Measurements from ENCODE around the gene CES2.

Gene CES2

DNA sequence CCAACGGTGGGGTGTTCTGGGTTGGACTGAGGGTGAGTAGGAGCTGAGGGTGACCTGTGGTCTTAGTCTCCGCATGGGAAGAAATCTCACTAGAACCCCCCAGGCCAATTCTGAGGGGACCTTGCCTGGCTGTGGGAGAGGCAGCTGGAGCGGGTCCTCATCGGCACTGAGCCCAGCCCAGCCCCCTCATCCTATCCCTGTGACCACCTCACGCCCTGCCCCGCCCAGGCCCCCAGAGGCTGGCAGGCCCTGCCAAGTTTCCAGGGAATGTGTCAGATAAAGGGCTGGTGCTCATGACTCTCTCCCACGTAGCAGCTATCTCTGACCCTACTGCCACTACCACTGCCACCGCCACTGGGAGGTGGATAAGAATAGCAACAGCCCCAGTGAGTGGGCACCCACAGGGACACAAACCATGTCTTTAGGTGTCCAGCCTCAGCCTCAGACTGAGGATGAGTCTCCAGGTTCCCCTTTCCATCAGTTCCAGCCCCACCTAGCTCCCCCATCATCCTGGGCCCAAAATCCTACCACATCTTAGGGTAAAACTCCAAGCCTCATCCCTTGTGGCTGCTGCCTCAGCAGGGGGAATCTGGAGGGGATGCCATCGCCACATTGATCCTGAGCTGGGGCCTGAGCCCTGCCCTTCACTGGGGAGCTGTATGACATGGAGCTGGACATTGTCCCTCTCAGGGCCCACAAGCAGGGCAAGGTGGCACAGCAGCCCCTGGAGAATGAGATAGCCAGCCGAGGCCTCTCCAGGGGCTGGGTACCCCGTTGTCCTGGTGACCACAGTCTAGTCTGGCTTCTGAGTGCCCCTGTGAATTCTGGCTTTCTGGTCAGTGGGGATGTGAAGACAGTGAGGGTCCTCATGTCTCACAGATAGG, 31.5 kb upstream of the CES2 start:
- DNase-seq = no peak

DNA sequence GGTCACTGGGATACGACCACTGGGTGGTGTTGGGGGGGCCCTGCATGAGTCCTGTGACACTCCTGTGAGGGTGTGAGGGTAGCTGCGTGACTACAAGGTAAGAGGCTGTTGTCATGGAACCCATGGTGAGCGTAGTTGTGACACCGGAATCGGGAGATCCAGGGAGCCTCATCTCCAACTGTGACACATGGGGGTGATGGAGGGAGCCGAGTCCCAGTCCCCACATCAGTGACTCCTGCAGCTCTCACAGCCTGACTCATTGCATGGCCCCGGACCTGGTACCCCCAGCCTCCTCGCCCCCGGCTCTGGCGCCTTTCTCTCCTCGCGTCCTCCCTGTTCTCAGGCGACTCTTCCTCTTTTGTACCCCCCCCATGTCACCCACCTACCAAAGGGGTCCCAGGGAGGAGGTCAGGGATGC, 30.9 kb upstream of the CES2 start:
- DNase-seq = no peak

DNA sequence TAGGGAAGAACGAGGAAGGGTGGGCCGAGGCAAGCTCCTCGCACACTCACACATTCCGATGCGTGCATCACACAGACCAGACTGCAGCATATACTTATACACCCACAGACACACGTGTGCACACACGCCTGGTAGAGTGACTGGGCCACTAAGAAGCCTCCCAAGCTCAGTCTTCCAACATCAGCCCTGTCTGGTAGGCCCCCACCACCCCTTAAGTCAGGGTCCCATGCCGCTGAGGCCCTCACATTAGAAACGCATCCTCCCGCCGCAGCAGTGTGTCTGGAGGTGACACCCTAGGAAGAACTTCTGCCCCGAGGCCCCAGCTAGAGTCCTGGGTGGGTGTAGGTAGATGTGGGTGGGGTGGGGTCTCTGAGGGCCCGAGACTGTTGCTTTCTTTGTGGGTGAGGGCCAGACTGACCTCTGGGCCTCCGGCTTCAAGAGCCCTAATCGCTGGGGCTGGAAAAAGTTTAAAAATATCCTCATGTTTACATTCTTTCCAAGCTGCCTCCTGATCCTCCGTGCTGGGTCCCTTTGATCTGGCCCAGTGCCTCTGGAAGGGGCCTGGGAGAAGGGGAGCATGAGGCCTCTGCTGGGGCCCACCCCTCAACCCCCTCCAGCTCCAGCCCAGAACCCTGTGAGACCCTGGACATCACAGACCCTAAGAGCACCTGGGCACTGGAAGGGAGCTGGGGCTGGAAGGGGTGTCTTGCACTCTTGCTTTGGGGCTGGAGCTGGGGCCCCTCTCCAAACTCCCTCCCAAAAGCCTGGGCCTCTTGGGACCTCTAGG, 30.3 kb upstream of the CES2 start:
- no peak for DNase-seq

DNA sequence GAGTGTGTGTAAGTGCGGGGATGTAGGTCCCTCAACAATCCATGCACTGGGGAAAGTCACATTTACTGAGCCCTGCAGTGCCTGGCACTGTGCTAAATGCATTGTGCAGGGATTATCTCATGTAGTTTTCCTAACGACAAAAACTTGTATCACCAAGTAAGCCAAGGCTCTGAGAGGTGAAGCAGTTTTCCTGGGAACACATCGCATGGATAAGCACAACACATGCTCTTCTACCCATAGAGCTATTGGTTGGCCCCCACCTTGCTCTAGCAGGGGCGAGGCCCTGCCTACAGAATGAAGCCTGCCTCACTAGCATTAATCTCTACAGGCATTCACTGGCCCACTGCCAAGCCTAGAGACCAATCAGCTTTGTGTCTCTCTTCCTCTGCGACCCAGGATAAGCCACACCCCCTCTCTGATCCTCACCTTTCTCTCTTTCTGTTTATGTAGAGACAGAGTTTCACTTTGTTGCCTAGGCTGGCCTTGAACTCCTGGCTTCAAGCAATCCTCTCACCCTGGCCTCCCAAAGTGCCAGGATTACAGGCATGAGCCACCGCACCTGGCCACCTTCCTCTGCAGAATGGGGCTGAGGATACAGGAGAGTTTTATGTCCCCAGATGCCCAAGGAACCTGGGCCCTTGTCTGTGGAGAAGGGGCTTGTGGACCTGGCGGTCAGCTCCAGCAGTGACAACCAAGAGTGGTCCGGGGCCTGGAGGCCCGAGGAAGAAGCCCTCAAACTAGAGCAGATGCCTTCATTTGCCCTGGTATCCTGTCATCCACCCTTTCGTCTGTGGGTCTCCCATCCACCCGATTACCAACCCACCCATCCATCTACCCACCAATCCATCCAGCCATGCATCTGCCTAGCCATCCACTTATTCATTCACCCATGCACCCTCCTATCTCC, 29.4 kb upstream of the CES2 start:
- peak; percentile 84 for DNase-seq

DNA sequence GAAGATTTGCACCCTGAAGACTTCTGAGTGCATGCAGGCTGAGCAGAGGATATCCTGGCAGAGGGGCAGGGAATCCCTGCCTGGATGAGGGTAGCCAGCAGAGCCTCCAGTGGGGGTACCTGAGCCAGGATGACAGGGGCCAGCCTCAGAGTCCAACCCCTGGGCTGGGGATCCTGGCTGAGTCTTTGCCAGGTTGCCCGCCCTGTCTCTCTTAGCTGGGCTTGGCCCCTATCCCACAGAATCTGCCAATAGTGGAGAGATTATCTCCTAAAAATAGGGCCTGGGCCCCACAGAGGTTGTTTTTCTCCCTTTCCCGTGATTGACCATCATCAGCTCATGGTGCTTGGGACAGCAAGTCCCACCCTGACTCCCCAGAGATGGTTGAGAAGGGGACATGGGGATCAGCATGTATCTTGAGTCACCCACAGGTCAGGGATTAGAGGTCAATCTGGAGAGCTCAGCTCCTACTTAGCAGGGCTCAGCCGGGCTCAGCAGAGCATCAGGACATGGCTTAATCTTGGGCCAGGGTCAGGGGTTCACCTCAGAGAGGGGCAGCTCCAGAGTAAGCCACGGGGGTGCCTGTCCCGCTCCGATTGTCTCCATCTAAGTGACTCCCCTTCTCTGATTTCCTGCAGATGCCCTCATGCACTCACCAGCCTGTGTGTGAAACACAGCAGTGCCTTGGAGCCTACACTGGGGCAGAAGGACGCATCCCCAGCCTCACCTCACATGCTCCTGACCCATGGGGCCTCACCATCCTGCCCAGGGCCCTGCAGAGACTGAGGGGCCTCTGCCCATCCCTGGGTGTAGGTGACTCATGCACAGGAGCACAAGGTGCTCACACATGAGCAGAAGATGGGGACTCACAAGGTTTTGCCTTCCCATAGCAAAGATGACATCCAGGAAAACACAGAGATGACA, 28.1 kb upstream of the CES2 start:
- DNase-seq = no peak

DNA sequence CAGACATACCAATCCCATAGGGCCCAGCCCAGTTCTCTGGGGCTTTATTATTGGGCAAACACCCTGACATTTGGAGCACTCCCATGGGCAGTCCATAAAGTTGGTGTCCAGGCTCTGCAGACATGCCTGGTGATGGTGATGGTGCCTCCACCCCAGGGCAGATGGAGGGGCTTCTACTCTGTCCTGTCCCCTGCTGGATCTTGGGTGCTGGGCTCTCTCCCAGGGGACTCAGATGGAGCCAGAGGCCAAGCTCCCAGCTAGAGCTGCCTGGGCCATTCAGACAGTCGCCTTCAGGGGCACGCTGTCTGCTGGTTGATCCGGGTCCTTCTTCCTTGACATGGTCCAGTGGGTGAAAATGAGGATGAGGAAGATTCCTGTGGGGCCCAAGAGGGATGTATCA, 27.2 kb upstream of the CES2 start:
- DNase-seq = no peak

DNA sequence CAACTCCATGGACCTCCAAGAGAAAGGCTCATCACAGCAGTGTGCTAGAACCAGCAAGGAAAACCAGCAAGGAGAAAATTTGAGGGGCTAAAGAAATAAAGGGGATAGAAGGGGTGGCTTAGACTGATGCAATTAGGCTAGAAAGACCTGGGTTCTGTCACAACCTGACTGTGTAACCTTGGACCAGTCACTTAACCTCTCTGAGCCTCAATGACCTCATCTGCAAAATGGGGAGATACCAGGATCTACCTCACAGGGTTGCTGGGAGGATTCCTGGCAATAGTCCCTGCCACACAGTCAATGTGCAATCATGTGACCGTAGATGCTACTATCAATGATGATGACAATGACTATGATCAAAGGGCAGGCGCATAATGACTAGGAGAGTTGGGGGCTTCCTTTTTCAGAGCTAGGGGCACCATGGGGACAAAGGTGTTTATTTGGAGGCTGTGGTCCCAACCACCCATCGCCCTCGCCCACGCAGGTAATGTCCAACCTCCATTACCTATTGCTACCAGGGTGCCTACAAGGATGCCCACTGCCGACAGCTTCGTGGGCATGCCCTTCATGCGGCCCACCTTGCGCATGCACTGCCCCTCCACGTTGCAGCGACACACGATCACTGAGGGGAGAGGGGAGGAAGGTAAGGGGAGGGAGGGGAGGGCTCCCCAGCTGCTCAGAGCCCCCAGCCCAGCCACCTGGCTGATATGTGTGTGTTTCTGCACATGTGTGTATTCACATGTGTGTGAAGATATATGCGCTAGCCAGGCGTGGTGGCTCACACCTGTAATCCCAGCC, 26.4 kb upstream of the CES2 start:
- no peak for DNase-seq

DNA sequence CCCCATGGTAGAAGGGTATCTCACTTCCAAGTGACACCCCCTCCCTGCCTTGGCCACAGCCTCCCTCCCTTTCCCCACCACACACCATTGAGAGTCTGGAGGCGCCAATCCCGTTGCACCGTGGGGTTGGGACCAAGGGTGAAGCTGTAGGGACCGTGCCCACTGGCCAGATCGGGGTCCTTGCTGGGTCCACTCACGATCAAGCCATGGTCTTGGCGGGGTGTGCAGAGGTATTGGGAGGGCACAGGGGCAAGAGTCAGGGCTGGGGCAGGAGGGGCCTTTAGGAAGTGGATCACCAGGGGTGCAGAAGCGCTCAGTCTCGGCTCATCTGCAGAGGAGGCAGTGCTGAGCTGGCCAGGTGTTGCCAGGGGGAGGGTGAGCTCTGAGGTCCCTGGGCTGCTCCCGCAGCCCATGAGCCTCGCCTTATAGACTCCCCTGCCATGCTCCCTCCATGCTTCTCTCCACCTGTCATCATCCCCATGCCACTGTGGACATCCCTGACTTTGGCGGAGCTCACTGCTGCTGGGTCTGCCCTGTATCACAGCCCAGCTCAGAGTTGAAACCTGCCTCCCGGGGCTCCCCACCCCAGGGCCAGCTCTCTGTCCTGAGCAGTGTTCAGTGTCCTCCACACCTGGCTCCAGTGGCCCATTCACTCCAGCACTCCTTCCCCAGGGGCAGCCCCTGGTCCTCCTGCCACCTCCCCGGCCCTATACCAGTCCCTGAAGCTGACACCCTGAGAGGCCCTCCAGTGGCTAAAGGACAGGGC, 25.0 kb upstream of the CES2 start:
- DNase-seq = no peak

DNA sequence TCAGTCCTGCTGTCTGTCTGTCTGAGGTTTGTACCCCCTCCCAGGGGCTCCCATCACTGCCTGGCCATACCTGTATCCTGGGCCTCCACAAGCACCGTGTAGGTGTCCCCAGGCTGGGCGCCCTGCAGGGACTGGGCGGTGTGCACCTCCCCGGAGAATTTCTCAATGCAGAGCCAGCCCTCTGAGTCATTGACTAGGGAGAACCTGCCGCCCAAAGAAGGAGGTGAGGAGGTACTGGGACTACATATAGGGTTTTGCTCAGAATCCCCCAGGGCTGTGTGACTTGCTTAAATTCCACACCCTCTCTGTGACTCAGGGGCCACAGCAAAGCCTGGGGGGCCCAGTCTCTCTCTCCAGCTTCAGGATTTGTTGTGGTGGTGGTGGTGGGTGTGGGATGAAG, 24.2 kb upstream of the CES2 start:
- DNase-seq = no peak

DNA sequence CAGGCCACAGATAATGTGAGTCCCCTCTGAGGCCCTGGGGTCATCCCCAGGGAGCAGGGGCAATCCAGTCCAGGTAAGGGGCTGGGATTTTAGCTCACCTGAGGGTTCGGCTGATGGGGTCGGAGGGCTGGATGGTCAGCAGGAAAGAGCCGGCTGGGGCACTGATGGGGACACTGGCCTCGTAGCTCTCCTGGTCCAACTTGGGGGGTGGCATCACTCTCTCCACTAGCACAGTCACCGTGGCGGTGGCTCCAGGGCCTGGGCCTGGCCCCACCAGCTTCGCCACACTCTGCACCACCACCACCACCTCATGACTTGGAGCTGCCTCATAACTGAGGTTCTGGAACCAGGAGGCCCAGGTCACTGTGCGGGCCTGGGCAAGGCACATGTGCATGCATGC, 23.5 kb upstream of the CES2 start:
- no peak for DNase-seq

DNA sequence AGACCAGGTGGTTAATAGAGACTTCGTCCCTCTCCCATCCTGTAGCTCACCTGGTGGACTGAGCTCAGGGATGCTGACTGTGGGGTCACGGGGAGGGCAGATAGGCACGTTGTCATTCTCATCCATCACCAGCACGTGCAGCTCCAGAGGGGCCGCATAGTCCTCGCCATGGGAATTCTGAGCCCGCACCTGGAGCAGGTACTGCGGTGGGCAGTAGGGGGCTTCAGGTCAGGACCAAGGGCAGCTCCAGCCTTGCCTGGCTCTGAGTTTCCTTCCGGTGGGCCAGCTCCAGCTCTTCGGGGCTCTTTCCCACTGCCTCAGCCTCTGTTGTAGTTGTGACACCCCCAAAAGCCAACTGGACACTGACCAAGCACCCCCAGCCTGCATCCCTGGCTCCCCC, 22.2 kb upstream of the CES2 start:
- no peak for DNase-seq

DNA sequence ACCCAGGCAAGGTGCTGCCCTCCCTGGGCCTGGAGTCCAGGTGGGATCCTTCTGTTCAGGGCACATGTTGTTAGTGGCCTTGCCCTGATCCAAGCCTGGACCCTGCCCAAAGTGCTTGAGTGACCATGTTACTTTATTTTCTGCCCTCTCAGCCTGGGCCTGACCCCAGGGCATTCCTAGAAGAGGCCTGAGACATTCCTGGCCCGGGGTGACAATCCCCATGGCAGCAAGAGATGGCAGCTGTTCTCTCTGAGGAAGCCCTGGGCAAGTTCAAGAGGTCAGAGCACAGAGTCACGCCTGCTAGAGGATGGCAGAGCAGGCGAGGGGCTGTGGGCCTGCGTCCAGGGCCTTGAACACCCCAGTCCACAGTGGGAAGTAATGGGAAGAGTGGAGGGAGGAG, 21.6 kb upstream of the CES2 start:
- no peak for DNase-seq

DNA sequence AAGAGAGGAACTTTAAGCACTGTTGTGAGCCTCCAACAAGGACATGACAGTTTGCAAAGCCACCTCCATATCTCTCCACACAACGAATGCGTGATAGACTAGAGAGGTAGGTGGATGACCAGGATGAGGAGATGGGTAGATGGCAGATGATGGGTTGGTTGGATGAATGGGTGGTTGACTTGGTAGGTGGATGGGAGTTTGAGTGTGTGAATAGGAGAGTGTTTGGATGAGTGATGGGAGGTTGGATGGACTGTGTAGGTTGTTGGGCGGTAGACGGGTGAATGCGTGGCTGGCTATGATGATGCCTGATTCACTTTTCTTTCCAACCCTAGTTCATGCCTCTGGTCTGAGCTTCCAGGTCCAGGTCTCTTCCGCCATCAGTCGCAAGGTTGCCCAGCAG, 20.8 kb upstream of the CES2 start:
- DNase-seq = no peak

DNA sequence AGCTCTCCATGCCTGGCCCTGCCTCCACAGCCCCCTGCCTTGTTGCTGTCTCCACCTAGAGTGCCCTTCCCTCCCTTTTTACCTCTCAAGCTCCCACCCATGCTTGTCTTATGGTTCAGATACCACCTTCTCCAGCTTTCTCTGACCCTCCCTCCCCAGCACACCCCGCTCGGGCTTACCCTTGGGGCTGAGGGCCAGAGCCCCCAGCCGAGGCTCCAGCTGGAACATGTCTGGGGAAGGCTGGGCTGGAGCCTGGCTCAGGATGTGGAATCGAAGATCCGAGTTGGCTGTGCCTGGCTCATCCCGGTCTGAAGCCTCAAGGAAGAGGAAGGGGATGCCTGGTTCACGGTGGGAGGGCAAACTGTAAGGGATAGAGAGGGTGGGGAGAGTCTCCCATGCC, 20.3 kb upstream of the CES2 start:
- no peak for DNase-seq

DNA sequence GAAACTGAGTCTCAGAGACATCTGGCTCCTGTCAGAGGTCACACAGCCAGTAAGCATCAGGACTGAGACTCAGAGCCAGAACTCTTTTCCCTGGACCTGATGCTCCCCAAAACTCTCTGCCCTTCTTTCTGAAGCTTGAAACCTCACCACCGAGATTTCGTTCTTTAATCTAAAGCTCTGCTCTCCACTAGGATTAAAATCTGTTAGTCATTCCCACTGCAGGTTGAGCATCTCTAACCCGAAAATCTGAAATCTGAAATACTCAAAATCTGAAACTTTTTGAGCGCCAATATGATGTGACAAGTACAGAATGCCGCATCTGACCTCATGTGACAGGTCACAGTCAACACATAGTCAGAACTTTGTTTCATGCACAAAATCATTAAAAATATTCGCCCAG, 18.8 kb upstream of the CES2 start:
- no peak for DNase-seq

DNA sequence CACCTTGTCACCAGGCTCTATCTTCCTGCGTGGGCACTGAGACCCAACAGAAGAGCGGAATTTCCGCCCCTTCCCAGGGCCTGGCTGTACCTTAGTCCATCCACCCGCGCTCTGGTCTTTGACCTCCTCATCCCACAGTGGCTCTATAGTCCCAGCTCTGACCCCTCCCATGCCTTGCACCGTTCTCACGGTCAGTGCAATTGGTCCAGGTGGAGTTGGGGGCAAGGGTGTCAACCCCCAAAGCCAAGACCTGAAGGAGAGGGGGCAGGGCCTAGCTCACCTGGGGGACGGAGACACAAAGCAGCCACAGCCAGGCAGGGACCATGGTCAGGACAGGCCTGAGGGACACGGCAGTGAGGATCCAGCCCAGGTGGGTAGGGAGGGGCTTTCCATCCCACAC, 17.6 kb upstream of the CES2 start:
- DNase-seq = no peak

DNA sequence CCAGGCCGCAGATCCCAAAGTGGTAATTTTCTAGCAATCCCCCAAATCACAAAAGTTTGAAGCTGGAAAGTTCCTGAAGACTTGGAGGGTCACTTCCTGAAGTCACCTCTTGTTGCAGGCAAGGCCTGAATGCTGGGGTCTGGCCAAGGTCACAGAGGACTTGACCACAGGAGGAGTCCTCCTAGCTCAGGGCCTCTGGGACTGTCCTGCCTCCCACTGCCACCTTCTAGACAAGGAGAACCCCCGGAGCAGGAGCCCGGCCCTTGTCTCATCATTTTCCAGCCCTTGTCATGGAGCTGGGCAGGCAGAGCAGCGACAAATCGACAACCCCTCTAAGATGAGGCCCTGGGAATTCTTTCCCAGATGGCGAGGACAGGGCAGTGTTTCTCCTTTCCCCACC, 17.0 kb upstream of the CES2 start:
- no peak for DNase-seq

DNA sequence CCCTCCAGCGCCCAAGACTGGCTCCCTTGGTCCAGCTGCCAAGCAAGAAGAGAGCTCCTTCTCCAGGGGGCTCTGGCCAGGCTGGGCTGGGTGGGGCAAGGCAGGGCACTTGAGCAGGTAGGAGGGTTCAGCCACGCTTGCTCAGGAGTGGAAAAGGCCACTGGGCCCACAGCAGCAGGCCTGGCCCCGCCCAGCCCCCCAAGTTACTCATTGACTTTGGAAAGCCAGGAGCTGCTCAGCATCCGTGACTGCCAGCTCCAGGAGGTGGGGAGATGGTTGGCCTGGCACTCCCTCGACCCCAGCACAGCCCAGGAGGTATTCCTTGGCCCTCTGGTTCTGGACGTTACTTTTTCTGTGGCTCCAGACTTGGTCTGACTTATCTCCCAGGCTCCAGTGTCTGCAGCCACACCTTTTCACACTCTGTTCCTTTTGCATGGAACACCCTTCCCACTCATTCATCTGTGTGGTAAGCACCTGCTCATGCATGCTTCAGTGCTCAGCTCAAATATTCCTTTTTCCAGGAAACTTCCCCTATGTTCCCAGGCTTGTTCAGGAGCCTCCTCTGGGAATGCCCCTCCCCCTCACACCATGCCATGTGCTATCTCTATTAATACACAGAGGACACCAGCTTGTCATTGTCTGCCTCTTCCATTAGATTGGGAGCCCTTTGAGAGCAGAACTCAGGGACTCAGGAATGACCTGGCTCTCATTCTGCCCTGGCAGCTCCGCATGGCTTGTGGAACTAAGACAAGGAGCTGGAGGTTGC, 16.3 kb upstream of the CES2 start, which contains the start of gene CDH16:
CDH16 (minus strand) TSS at position 83 of the 766 bp plus-strand sequence. CDS start 820 bp downstream, outside the sequence.
- DNase-seq = no peak

DNA sequence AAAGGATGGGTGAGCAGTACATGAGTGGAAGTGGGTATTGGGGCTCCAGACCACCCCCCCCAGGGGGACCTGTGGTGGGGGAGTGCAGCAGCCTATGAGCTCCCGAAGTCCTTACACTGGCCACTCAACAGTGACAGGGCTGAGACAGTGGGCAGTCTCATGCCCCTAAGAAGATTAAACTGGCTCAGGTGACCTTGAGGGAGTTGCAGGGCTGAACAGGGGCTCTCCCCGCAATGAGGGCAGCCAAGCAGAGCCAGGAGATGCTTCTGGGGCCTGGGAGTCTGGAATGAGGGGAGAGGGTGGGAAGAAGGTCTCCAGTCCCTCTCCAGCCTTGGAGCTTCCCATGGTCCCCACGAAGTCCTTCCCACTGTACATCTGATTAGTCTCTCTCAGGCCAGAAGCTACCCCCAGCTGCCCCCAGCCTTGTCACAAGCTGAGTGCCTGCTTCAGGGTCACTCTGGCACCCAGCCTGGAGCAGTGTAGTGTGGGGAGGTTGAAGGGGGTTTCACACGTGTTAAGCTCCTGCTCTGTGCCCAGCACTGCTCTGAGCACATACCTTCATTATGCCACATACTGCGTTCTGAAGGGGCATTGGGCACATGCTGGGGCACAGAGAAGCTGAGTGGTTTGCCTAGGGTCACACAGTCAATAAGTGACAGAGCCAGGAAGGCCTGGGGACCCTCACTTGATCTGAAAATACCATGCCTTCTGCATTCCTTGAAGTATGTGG, 15.6 kb upstream of the CES2 start:
- no peak for DNase-seq
